Measurements from ENCODE around the gene TAS2R42.

- TF ChIP-seq CTCF (IDR thresholded peaks at IDR 0.05) (no peak), POLR2A (IDR thresholded peaks at IDR 0.05) (no peak)
Measured at GRCh38 chr12:11154400-11154925, 32.3 kb downstream of the TAS2R42 start.

Data from thyroid gland (tissue), 4 donors.